ENCODE data around the gene CRYAA.

DNA sequence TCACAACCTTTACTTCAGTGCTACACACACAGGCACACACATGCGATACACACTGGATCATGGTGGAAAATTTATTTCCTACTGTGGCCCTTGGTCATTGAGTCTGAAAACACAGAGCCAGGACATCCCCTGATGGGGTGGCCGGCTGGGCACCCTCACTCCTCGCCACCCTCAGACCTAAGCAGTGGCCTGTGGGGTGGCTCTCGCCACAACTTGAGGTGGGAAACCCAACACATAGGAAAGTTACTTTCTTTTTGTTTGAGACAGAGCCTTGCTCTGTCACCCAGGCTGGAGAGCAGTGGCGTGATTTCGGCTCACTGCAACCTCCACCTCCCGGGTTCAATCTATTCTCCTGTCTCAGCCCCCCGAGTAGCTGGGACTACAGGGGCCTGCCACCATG is 19.4 kb downstream of the CRYAA start:
- TF ChIP-seq CTCF (IDR thresholded peaks at IDR 0.05) = no peak
- no peak for TF ChIP-seq POLR2A (IDR thresholded peaks at IDR 0.05)

Measured in lower leg skin (tissue), 3 donors.